AG10803 (cell line): Measurements from ENCODE around the gene COP1.
A peak's percentile ranks its signal among the peaks of the same experiment; 100 is the strongest.

Experiments
- DNase-seq: peaks from one replicate; pipeline ENCODE4 v3.0.0; 2010; ENCODE audit warnings: low read depth
- H3K4me3 ChIP-seq: 2 replicates; pipeline ENCODE4 v1.5.1; 2011; ENCODE audit warnings: mild to moderate bottlenecking, low read length, control low read depth
- TF ChIP-seq, protein P1 (sequence below): conservative IDR thresholded peaks from 2 replicates; pipeline ENCODE4 v1.5.1; 2011; ENCODE audit warnings: mild to moderate bottlenecking, low read length, control low read depth, inconsistent platforms

The COP1 gene

DNA sequence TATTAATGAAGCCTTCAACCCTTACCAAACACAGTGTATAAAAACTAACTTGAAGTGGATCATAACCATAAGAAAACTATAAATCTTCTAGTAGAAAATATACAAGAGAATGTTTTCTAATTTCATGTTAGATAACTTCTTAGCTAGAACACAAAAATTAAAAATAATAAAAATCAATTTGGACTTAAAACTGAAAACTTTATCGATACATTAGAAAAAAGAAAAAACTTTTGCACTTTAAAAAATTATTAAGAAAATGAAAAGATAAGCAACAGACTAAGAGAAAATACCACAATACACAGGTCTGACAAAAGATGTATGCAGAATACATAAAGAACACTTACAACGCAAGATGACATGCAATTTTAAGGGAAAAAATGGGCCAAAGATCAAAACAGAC is 8.7 kb downstream of the COP1 start:
- DNase-seq: no peak
- TF ChIP-seq, protein P1, sequence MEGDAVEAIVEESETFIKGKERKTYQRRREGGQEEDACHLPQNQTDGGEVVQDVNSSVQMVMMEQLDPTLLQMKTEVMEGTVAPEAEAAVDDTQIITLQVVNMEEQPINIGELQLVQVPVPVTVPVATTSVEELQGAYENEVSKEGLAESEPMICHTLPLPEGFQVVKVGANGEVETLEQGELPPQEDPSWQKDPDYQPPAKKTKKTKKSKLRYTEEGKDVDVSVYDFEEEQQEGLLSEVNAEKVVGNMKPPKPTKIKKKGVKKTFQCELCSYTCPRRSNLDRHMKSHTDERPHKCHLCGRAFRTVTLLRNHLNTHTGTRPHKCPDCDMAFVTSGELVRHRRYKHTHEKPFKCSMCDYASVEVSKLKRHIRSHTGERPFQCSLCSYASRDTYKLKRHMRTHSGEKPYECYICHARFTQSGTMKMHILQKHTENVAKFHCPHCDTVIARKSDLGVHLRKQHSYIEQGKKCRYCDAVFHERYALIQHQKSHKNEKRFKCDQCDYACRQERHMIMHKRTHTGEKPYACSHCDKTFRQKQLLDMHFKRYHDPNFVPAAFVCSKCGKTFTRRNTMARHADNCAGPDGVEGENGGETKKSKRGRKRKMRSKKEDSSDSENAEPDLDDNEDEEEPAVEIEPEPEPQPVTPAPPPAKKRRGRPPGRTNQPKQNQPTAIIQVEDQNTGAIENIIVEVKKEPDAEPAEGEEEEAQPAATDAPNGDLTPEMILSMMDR: no peak
- H3K4me3 ChIP-seq: no peak overlapping the region

DNA sequence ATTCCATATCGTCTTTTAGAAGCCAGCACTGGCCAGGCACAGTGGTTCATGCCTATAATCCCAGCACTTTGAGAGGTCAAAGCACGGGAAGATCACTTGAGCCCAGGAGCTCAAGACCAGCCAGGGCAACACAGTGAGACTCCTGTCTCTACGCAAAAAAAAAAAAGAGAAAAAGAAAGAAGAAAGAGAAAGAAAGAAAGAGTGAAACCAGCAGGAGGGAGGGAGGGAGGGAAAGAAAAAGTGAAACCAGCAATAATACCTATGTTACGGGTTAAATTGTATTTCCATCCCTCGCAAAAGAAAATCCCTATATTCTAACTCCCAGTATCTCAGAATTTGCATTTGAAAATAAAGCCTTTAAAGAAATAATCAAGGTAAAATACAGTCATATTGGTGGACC is 10.4 kb downstream of the COP1 start:
- DNase-seq: no peak
- no peak overlapping the region for H3K4me3 ChIP-seq
- TF ChIP-seq, protein P1: no peak

DNA sequence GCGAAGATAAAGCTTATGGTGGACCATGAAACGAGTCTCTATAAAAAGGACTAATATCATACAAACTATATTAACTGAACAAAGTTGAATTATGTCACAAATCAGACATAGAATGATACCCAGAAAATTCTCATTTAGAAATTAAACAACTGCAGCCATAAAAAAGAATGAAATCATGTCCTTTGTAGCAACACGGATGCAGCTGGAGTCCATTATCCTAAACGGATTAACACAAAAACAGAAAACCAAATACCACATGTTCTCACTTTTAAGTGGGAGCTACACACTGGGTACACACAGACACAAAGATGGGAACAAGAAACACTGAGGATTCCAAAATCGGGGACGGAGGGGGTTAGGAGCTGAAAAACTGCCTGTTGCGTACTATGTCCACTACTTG is 11.5 kb downstream of the COP1 start:
- peak; percentile 3 for DNase-seq
- TF ChIP-seq, protein P1: no peak
- no peak overlapping the region for H3K4me3 ChIP-seq

DNA sequence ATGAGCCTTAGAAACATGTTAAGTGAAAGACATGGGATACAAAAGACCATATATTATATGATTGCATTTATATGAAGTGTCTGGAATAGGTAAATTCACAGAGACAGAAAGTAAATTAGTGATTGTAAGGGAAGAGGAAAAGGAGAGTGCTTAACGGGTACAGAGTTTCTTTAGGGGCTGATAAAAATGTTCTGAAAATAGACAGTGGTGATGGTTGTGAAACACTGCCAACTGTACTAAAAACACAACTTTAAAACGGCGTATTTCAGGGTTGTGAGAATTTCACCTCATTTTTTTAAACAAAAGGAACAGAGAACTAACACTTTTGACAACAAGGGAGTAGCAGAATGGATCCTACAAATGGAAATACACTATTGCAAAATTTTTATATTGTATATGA is 13.4 kb downstream of the COP1 start:
- TF ChIP-seq, protein P1: no peak
- H3K4me3 ChIP-seq: no peak overlapping the region
- no peak for DNase-seq

DNA sequence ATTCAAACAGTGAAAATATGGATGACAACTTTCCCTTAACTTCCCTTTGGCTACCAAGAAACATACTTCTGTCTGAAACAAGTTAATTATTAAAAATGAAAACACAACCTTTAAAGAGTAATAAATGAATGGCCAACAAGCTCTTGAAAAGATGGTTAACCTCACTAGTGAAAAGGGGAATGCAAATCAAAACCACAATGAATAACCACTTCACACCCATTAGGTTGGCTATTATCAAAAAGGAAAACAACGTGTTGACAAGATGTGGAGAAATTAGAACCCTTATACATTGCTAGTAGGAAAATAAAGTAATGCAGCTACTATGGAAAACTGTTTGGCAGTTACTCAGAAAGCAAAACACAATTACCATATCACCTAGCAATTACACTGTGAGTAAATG is 14.1 kb downstream of the COP1 start:
- no peak overlapping the region for H3K4me3 ChIP-seq
- DNase-seq: no peak
- TF ChIP-seq, protein P1: no peak

DNA sequence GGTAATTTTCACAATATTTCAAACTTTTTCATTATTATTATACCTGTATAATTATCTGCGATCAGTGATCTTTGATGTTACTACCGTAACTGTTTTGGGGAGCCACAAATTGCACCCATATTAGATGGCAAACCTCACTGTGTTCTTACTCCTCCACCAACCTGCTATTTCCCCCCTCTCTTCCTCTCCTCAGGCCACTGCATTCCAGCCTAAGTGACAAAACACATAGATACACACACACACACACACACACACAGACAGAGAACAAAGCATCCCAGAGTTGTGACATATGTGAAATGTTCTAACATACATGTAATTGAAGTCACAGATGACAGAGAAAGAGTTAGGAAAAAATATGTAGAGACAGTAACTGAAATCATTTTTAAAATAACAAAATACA is 18.5 kb downstream of the COP1 start:
- TF ChIP-seq, protein P1: no peak
- H3K4me3 ChIP-seq: no peak overlapping the region
- DNase-seq: no peak

DNA sequence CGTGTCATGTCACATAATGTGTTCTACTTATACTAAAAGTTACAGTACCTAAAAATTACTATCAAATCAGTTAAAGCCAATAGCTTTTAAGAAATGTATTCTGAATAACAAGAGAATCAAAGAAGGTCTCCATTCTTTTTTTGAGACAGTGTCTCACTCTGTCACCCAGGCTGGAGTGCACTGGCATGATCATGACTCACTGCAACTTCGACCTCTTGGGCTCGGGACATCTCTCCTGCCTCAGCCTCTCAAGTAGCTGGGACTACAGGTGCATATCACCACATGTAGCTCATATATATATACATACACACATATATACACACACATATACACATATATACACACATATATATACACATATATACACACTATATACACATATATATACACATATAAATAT is 20.1 kb downstream of the COP1 start:
- no peak for DNase-seq
- H3K4me3 ChIP-seq: no peak overlapping the region
- TF ChIP-seq, protein P1: no peak
